ENCODE data around the gene MAN2A1. TPM values are rescaled to one million over a fixed set of nuclear protein-coding genes. Genes with fewer than 3 reads are reported as not detected.

MAN2A1 gene
- total RNA-seq, 2 donors from 2014 or later: 60.7 to 62.1 TPM

- Mint-ChIP-seq H3K36me3 (ENCODE audit: low read depth) (no peaks in the 10 kb centered on the region), H3K4me1 (peaks cover 10% of the 10 kb centered on the region), H3K27me3 (ENCODE audit: insufficient read depth) (peaks cover 3% of the 10 kb centered on the region), H3K27ac (no peak overlapping the region), H3K9me3 (no peaks in the 10 kb centered on the region), H3K4me3 (no peak overlapping the region)
- Histone ChIP-seq H3K4me3 (ENCODE audit: low read length) (no peak overlapping the region), H3K4me1 (ENCODE audit: control insufficient read depth, insufficient read depth, low read length) (no peaks in the 10 kb centered on the region), H3K36me3 (ENCODE audit: control insufficient read depth, insufficient read depth, low read length) (no peaks in the 10 kb centered on the region), H3K9ac (ENCODE audit: extremely low read depth, low read length, poor library complexity, severe bottlenecking) (no peak overlapping the region), H3K27me3 (ENCODE audit: control insufficient read depth, insufficient read depth, low read length, poor library complexity, severe bottlenecking) (no peaks in the 10 kb centered on the region), H3K27ac (ENCODE audit: low read depth, low read length) (no peak overlapping the region), H3K9me3 (ENCODE audit: control insufficient read depth, low read length) (no peaks in the 10 kb centered on the region)
- no peak for TF ChIP-seq CTCF (conservative IDR thresholded peaks at IDR 0.05)
- no peak for DNase-seq
- WGBS, 2 experiments (ENCODE audit: insufficient coverage in 1 of 2, insufficient read length in 1 of 2): 94 to 97% methylated on average over 2 of the region's 2 CpGs
These were observed 18.6 kb upstream of the MAN2A1 start for GRCh38 chr5:109671136-109671535.

- H3K4me3 Mint-ChIP-seq: no peak overlapping the region
- WGBS, 2 experiments (ENCODE audit: insufficient coverage in 1 of 2, insufficient read length in 1 of 2): 43 to 86% methylated on average over 1 to 4 of the region's 4 CpGs
- Histone ChIP-seq H3K4me3 (ENCODE audit: low read length) (no peak overlapping the region), H3K4me1 (ENCODE audit: control insufficient read depth, insufficient read depth, low read length) (no peaks in the 10 kb centered on the region), H3K27ac (ENCODE audit: low read depth, low read length) (no peak overlapping the region), H3K9ac (ENCODE audit: extremely low read depth, low read length, poor library complexity, severe bottlenecking) (no peak overlapping the region), H3K36me3 (ENCODE audit: control insufficient read depth, insufficient read depth, low read length) (no peaks in the 10 kb centered on the region), H3K9me3 (ENCODE audit: control insufficient read depth, low read length) (no peaks in the 10 kb centered on the region), H3K27me3 (ENCODE audit: control insufficient read depth, insufficient read depth, low read length, poor library complexity, severe bottlenecking) (no peaks in the 10 kb centered on the region)
- H3K27me3 Mint-ChIP-seq (ENCODE audit: insufficient read depth): peaks cover 5% of the 10 kb centered on the region
- no peak for TF ChIP-seq CTCF (conservative IDR thresholded peaks at IDR 0.05)
- no peaks in the 10 kb centered on the region for H3K9me3 Mint-ChIP-seq
- no peaks in the 10 kb centered on the region for H3K36me3 Mint-ChIP-seq (ENCODE audit: low read depth)
- H3K27ac Mint-ChIP-seq: no peak overlapping the region
- no peak for DNase-seq
- H3K4me1 Mint-ChIP-seq: peaks cover 1% of the 10 kb centered on the region
These were observed 15.1 kb upstream of the MAN2A1 start for GRCh38 chr5:109674596-109674995.

- H3K4me3 ChIP-seq (ENCODE audit: low read length): no peak overlapping the region
- H3K9ac ChIP-seq (ENCODE audit: extremely low read depth, low read length, poor library complexity, severe bottlenecking): no peak overlapping the region
- DNase-seq: no peak
- H3K36me3 ChIP-seq (ENCODE audit: control insufficient read depth, insufficient read depth, low read length): no peaks in the 10 kb centered on the region
- Mint-ChIP-seq H3K27ac (no peak overlapping the region), H3K36me3 (ENCODE audit: low read depth) (no peaks in the 10 kb centered on the region), H3K9me3 (no peaks in the 10 kb centered on the region), H3K4me3 (no peak overlapping the region), H3K4me1 (peaks cover 1% of the 10 kb centered on the region), H3K27me3 (ENCODE audit: insufficient read depth) (peaks cover 5% of the 10 kb centered on the region)
- no peaks in the 10 kb centered on the region for H3K27me3 ChIP-seq (ENCODE audit: control insufficient read depth, insufficient read depth, low read length, poor library complexity, severe bottlenecking)
- no peaks in the 10 kb centered on the region for H3K4me1 ChIP-seq (ENCODE audit: control insufficient read depth, insufficient read depth, low read length)
- WGBS, 2 experiments (ENCODE audit: insufficient coverage in 1 of 2, insufficient read length in 1 of 2): 94 to 97% methylated on average over 4 to 5 of the region's 5 CpGs
- H3K9me3 ChIP-seq (ENCODE audit: control insufficient read depth, low read length): no peaks in the 10 kb centered on the region
- TF ChIP-seq CTCF (conservative IDR thresholded peaks at IDR 0.05): no peak
- H3K27ac ChIP-seq (ENCODE audit: low read depth, low read length): no peak overlapping the region
These were observed 12.8 kb upstream of the MAN2A1 start for GRCh38 chr5:109676920-109677319.
